Measurements from ENCODE around the gene ARIH2.
"Not testable (repeated sequence)": the region's sequence is repeated elsewhere in the genome, so short reads cannot be mapped to it uniquely, and the experiment has no call there.

The ARIH2 gene

DNA sequence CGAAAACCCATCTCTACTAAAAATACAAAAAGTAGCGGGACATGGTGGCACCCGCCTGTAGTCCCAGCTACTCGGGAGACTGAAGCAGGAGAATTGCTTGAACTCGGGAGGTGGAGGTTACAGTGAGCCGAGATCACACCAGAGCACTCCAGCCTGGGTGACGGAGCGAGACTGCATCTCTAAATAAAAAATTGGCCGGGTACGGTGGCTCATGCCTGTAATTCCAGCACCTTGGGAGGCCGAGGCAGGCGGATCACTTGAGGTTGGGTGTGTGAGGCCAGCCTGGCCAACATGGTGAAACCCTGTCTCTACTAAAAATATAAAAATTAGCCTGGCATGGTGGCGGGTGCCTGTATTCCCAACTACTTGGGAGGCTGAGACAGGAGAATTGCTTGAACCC is 11.6 kb upstream of the ARIH2 start:
- not testable (repeated sequence) for H3K36me3 Mint-ChIP-seq, H3K27me3 Mint-ChIP-seq, DNase-seq, H3K27ac Mint-ChIP-seq, H3K4me3 Mint-ChIP-seq, H3K9me3 Mint-ChIP-seq
- peaks cover 17% of the 10 kb centered on the region for H3K4me1 Mint-ChIP-seq
- CTCF ChIA-PET: interaction anchor here (1.1 kb wide), 1 partner anchor 10 kb away, joined by 3 read pairs; no protein-coding TSS in a partner anchor

DNA sequence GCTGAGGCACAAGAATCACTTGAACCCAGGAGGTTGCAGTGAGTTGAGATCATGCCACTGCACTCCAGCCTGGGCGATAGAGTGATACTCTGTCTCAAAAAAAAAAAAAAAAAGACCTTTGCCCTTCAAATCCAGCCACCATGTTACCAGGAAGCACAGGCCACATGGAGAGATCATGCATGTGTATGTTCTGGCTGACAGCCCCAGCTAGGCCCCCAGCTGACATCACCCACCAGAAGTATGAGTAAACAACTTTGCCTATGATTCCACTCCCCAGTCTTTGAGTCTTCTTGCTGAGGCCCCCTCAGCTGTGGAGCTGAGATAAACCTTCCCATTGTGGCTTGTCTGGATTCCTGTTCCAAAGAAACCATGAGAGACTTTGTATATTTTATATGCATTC is 3.3 kb upstream of the ARIH2 start:
- no peaks in the 10 kb centered on the region for H3K9me3 Mint-ChIP-seq
- peaks cover 11% of the 10 kb centered on the region for H3K36me3 Mint-ChIP-seq
- H3K4me3 Mint-ChIP-seq: no peak overlapping the region
- H3K27me3 Mint-ChIP-seq: peaks cover 3% of the 10 kb centered on the region
- CTCF ChIA-PET: interaction anchor here (0.8 kb wide), 1 partner anchor 59 kb away, joined by 5 read pairs; no protein-coding TSS in a partner anchor
- no peak for DNase-seq
- peaks cover 23% of the 10 kb centered on the region for H3K4me1 Mint-ChIP-seq
- H3K27ac Mint-ChIP-seq: no peak overlapping the region

DNA sequence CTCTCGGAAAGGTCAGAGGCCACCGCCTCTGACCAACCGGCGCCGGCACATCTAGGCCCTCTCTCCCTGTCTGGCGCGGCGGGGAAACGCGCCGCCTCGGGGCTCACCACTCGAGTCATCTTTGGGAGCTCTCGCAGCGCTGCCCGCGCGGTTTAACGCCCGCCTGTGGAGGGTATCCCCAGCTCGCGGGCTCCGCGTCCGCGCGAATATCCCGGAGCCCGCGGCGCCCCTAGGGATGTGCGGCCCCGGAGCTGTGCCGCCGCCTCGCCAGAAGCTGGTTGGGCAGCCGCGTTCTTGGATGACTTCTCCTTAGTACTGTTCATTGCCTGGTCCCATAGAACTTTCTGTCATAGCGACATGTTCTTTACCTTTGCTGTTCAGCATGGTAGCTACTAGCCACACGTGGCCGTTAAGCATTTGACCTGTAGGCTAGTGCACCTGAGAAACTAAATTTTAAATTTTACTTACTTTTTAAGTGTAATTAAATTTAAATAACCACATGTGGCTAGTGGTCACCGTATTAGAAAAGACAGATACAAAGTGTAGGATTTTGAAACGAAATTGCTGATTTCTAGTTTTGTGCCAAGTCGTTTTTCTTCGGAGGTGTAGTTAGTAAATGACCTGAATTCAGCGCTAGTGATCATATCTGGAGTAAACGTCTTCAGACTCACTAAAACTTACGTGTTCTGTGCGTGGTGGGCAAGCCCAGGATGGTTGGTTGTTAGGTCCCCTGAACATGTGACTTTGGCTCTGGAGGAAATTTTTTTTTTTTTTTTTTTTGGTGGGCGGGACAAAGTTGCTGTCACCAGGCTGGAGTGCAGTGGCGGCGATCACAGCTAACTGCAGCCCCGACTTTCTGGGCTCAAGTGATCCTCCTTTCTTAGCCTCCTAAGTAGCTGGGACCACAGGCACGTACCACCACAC is 835 bp downstream of the ARIH2 start:
- Mint-ChIP-seq H3K36me3 (peaks cover 20% of the 10 kb centered on the region), H3K4me3 (peak overlapping the region; percentile 95), H3K27ac (peak overlapping the region; percentile 100), H3K27me3 (peaks cover 3% of the 10 kb centered on the region), H3K9me3 (no peaks in the 10 kb centered on the region), H3K4me1 (peaks cover 36% of the 10 kb centered on the region)
- CTCF ChIA-PET: interaction anchor here (0.7 to 2.7 kb wide), 10 partner anchors 9 to 588 kb away, joined by 3 to 16 read pairs (median 3); partner anchors contain the start of genes SLC25A20 and WDR6
- peak; percentile 70 for DNase-seq

DNA sequence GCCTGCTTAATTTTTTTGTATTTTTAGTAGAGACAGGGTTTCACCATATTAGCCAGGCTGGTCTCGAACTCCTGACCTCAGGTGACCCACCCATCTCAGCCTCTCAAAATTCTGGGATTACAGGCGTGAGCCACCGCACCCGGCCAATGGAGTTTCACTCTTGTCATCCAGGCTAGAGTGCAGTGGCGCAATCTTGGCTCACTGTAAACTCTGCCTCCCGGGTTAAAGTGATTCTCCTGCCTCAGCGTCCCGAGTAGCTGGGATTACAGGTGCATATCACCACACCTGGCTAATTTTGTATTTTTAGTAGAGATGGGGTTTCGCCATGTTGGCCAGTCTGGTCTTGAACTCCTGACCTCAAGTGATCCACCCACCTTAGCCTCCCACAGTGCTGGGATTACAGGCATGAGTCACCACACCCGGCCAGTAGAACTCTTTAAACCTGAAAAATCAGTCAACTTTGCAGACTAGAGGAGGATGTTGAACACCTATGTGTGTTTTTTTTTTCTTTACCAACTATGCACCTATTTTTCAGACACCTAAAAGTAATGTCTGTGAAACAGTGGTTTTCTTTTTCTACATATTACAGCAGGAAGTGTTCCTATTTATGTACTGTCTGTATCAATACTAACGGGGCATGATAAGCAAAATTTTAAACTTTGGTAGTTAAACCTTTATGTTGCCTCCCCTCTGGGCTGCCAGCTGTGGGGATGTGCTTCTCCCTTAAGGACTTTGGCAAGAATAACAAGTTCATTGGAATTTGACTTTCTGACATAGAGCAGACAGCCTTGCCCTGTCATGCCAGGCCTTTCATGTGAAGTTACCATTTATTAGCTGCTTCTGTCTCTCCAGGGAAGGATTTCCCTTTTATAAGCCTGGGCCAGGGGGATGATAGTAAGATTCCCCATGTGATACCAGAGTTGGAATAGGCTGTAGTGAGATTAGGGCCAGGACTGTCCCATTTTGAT is 8.1 kb downstream of the ARIH2 start:
- H3K4me1 Mint-ChIP-seq: peaks cover 59% of the 10 kb centered on the region
- H3K27ac Mint-ChIP-seq: peak overlapping the region; percentile 22
- CTCF ChIA-PET: interaction anchor here (1.6 to 2.5 kb wide), 2 partner anchors 8 to 10 kb away, joined by 5 to 10 read pairs; partner anchors contain the start of gene ARIH2
- no peaks in the 10 kb centered on the region for H3K9me3 Mint-ChIP-seq
- H3K4me3 Mint-ChIP-seq: no peak overlapping the region
- no peaks in the 10 kb centered on the region for H3K27me3 Mint-ChIP-seq
- no peak for DNase-seq
- H3K36me3 Mint-ChIP-seq: peaks cover 50% of the 10 kb centered on the region

DNA sequence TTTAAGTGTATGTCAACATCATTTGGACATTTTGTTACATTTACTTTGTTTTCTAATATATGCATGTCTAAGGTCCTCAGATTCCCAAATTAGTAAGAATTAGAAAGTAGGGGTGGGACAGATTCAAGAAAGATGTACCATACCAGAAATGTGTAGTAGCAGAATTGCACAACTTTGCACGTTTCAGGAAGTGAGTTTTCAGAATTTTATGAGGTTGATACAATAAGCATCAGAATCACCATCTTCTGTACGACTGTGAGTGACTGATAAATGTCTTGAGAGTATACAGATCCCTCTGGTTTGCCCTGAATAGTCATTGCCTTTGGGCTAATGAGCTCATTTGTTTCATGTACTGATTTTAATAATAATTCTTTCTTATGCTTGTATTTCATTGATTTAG is 9.3 kb downstream of the ARIH2 start:
- CTCF ChIA-PET: interaction anchor here (0.7 to 2.5 kb wide), 3 partner anchors 9 to 60 kb away, joined by 3 to 10 read pairs (median 5); partner anchors contain the start of gene ARIH2
- H3K27ac Mint-ChIP-seq: no peak overlapping the region
- H3K4me1 Mint-ChIP-seq: peaks cover 64% of the 10 kb centered on the region
- peaks cover 55% of the 10 kb centered on the region for H3K36me3 Mint-ChIP-seq
- H3K9me3 Mint-ChIP-seq: no peaks in the 10 kb centered on the region
- H3K27me3 Mint-ChIP-seq: no peaks in the 10 kb centered on the region
- no peak overlapping the region for H3K4me3 Mint-ChIP-seq
- no peak for DNase-seq

DNA sequence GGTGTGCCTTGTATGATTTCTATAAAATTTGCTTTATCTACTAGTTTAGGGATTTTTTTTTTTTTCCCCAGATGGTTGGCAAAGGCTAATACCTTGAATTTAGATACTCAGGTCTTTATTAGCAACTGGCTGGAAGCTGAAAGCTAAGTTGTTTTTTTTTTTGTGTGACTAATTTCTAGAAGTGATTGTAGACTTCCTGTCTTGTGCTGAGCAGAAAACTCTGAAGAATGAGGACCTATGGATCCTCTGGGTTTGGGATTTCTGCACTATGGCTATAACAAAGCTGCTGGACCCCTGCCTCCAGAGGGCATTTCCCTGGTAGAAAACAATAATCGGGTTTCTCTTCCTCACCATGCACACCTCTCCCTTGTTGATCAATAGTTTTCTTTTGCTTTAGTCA is 10.0 kb downstream of the ARIH2 start:
- Mint-ChIP-seq H3K4me1 (peaks cover 64% of the 10 kb centered on the region), H3K36me3 (peaks cover 57% of the 10 kb centered on the region), H3K4me3 (no peak overlapping the region), H3K27ac (peak overlapping the region; percentile 67), H3K9me3 (no peaks in the 10 kb centered on the region), H3K27me3 (no peaks in the 10 kb centered on the region)
- DNase-seq: no peak
- CTCF ChIA-PET: interaction anchor here (0.5 to 2.5 kb wide), 4 partner anchors 8 to 59 kb away, joined by 3 to 10 read pairs (median 4); partner anchors contain the start of gene ARIH2

DNA sequence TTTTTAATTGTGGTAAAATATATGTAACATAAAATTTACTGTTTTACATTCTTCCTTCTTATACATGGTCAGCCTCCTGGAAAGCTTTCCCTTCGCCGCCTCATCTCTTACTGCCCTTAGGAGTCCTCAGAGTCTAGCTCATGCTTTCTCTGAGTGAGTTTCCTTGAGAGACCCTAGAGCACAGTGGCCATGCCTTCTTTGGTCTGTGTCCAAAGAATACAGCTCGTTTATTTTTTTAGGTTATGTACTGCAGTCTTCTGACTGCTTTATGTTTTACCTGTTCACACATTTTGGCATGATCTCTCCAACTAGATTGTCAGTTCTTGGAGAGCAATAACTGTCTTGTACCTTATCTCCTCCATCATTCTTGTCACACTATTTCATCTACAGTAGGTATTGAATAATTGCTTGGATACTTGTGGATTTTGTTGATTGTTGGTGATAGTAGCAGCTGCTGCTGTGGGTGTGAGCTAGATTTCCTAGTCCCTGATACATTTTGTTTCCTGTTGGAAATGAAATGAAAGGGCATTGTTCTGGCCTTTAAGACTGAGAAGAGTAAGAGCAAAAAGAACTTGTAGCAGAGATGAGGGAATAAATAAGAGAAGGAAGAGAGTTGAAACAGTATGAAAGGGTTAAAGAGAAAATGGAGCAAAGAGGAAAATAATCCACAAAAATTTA is 10.9 kb downstream of the ARIH2 start:
- Mint-ChIP-seq H3K27ac (peak overlapping the region; percentile 1), H3K4me1 (peaks cover 67% of the 10 kb centered on the region), H3K4me3 (no peak overlapping the region), H3K9me3 (no peaks in the 10 kb centered on the region), H3K27me3 (no peaks in the 10 kb centered on the region), H3K36me3 (peaks cover 61% of the 10 kb centered on the region)
- no peak for DNase-seq
- CTCF ChIA-PET: interaction anchor here (0.5 to 2.5 kb wide), 5 partner anchors 11 to 58 kb away, joined by 3 to 10 read pairs (median 3); partner anchors contain the start of gene ARIH2

DNA sequence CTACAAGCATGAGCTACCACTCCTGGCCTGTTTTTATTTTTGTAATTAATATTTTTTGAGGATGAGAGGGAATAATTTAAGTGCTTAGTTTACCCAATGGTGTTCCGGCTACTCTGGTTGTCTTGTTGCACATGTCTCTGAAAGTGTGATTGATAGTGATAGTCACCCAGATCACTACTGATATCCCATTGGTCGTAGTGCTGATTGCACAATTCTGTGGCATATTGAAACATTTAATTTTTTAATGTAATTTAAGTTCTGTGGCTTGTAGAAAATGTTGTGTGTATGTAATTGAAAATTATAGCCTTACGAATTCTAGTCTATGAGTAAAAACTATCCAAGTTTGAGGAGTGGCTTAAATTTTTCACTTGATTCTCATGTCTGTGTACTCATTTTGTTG is 11.9 kb downstream of the ARIH2 start:
- Mint-ChIP-seq H3K27ac (no peak overlapping the region), H3K4me1 (peaks cover 73% of the 10 kb centered on the region), H3K27me3 (no peaks in the 10 kb centered on the region), H3K36me3 (peaks cover 66% of the 10 kb centered on the region), H3K9me3 (no peaks in the 10 kb centered on the region), H3K4me3 (no peak overlapping the region)
- DNase-seq: no peak
- CTCF ChIA-PET: interaction anchor here (0.5 to 2.0 kb wide), 4 partner anchors 12 to 227 kb away, joined by 3 to 7 read pairs (median 4); partner anchors contain the start of gene ARIH2

DNA sequence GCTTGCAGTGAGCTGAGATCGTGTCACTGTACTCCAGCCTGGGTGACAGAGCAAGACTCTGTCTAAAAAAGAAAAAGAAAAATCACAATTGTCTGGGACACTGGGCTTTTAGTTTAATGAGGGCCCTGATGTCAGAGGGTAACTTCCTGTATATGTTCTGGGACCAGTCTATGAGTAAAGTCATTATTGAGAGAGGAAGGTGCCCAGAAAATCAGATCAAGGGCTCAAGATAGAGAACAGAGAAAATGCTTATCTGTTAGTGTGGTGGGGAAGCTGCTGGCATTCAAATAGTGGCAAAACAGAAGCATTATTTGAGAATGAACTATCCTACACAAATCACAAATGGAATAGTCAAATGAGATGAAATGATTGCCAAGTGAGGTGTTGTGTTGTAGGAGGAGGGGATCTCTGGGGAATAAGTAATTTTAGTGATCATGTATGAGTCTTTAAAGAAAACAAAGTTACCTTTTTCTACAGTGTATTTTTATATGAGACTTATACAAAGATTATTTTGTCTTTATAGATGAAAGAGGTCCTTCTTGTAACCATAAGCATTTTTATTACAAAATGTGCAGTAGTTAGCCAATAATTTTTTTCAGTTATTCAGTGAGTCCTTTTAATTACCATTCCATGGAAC is 13.4 kb downstream of the ARIH2 start:
- Mint-ChIP-seq H3K4me3 (no peak overlapping the region), H3K27me3 (no peaks in the 10 kb centered on the region), H3K36me3 (peaks cover 62% of the 10 kb centered on the region), H3K4me1 (peaks cover 65% of the 10 kb centered on the region), H3K27ac (peak overlapping the region; percentile 6), H3K9me3 (no peaks in the 10 kb centered on the region)
- CTCF ChIA-PET: interaction anchor here (1.1 to 1.4 kb wide), 2 partner anchors 11 to 14 kb away, joined by 3 to 4 read pairs; no protein-coding TSS in a partner anchor
- no peak for DNase-seq

DNA sequence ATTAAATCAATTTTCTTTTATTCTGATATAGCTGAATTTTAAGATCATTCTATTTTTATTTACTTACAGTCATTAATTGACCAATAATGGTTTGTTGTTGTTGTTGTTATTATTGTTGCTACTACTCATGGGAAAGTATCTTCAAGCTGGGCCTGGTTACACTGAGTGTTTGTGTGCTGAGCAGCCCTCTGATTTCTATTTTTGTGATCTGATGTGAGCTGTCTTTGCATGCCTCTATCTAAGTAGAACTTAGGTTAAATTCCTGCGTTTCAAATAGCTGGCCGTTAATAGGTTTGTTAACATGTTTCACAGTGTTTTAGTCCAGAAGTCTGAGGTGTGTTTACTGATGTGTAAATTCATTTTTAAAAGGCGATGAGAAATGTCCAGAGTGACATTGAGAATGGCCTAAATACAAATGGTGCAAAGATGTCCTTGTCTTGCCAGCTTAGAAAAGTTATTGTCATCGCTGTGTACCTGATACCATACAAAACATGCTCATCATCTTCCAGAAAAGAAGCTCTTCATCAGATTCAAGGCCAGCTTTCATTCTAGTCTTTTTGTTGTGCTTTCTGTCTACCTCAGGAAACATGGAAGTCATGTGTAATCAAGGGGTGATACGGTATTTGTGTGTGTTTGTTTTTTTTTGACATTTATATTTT is 15.8 kb downstream of the ARIH2 start:
- H3K4me3 Mint-ChIP-seq: no peak overlapping the region
- H3K36me3 Mint-ChIP-seq: peaks cover 54% of the 10 kb centered on the region
- no peaks in the 10 kb centered on the region for H3K27me3 Mint-ChIP-seq
- no peaks in the 10 kb centered on the region for H3K9me3 Mint-ChIP-seq
- no peak for DNase-seq
- CTCF ChIA-PET: interaction anchor here (1.0 to 1.3 kb wide), 2 partner anchors 18 to 50 kb away, joined by 3 to 5 read pairs; no protein-coding TSS in a partner anchor
- peaks cover 53% of the 10 kb centered on the region for H3K4me1 Mint-ChIP-seq
- no peak overlapping the region for H3K27ac Mint-ChIP-seq

DNA sequence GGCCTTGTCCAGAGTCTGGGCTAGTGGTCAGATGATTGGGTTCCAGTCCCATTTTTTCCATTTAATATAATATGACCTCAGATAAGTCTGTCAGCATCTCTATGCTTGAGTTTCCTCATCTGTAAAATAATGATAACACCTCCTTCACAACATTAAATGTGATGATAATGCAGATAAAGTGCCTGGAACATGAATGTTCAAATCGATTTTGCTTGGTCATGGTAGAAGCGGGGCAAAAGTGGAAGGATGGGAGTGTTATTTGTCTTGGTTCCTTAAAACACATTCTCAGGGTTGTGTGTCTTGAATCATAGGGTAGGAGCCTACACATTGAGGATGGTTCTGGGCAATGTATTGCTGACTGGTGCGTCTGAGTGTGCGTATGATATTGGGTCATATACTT is 16.9 kb downstream of the ARIH2 start:
- Mint-ChIP-seq H3K36me3 (peaks cover 48% of the 10 kb centered on the region), H3K9me3 (no peaks in the 10 kb centered on the region), H3K27ac (peak overlapping the region; percentile 19), H3K4me3 (no peak overlapping the region), H3K4me1 (peaks cover 46% of the 10 kb centered on the region), H3K27me3 (no peaks in the 10 kb centered on the region)
- no peak for DNase-seq
- CTCF ChIA-PET: no interaction called here

DNA sequence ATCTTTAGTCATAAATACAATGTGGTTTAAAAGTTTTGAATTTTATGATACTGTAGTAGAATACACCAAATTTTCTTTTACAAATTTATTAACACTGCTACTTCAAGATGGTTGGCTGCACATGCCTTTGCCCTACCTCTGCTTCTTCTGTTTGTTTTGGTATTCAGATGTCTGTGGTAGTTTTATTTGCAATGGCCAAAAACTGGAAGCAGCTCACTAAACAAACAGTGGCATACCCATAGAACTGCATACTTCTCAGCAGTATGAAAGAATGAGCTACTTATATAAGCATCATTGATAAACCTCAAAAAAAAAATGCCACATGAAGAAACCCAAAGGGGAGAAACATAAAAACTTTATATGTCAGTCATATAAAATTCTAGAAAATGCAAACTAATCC is 19.5 kb downstream of the ARIH2 start:
- Mint-ChIP-seq H3K27ac (no peak overlapping the region), H3K4me3 (no peak overlapping the region), H3K4me1 (peaks cover 33% of the 10 kb centered on the region), H3K9me3 (no peaks in the 10 kb centered on the region), H3K27me3 (no peaks in the 10 kb centered on the region), H3K36me3 (peaks cover 42% of the 10 kb centered on the region)
- no peak for DNase-seq
- CTCF ChIA-PET: no interaction called here

Measured in activated naive CD4-positive, alpha-beta T cell treated with anti-CD3 and anti-CD28 coated beads, Interleukin-2, amount 10 ng/mL, durations not matched to agents 7 days and 5 days (primary cell).